ENCODE measurements around the gene RET.

The RET gene

DNA sequence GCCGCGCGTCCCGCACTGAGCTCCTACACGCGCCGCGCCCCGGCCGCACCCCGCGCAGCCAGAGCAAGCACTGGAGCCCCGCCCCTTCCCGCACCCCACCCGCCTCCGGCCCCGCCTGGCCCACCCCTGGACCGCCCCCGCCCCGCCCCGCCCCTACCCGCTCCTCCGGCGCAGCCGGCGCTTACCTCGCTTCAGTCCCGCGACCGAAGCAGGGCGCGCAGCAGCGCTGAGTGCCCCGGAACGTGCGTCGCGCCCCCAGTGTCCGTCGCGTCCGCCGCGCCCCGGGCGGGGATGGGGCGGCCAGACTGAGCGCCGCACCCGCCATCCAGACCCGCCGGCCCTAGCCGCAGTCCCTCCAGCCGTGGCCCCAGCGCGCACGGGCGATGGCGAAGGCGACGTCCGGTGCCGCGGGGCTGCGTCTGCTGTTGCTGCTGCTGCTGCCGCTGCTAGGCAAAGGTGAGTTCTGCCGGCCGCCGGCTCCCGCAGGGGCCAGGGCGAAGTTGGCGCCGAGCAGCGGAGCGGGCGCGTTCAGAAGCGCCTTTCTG lies at the start of gene RET:
Gene RET, plus strand, starts transcription at position 194 of the 545 bp plus-strand sequence. Its CDS starts 190 bp downstream, at position 384.
- Histone ChIP-seq H3K9ac (ENCODE audit: low read length) (no peak within 1 kb of the TSS), H2AFZ (ENCODE audit: low read depth, low read length, severe bottlenecking) (no peak within 1 kb of the TSS)

GRCh38 chr10:43027331-43027955 lies 49.4 kb upstream of the RET start:
- TF ChIP-seq EZH2phosphoT487 (conservative IDR thresholded peaks at IDR 0.05; ENCODE audit: low read length) (no peak), CTCF (IDR thresholded peaks at IDR 0.05; ENCODE audit: insufficient read depth, low read length, poor library complexity, severe bottlenecking) (no peak)
- H3K27me3 ChIP-seq (ENCODE audit: low read length): no peaks in the 10 kb centered on the region
- H3K79me2 ChIP-seq (ENCODE audit: insufficient read depth, low read length): no peaks in the 10 kb centered on the region
- H3K9me3 ChIP-seq (ENCODE audit: insufficient read depth, low read length): peaks cover 5% of the 10 kb centered on the region; the same call in 1 of the 2 replicates
- H3K36me3 ChIP-seq (ENCODE audit: low read length): no peaks in the 10 kb centered on the region
- no peak overlapping the region for H3K4me2 ChIP-seq (ENCODE audit: low read depth, low read length, poor library complexity, severe bottlenecking)
- no peak overlapping the region for H3K27ac ChIP-seq (ENCODE audit: low read depth, low read length)
- no peaks in the 10 kb centered on the region for H3F3A ChIP-seq (ENCODE audit: insufficient read depth)
- H3K9me2 ChIP-seq (replicated peaks; ENCODE audit: insufficient read depth, low read length): no peaks in the 10 kb centered on the region
- H2AFZ ChIP-seq (ENCODE audit: low read depth, low read length, severe bottlenecking): no peak overlapping the region
- H3K4me3 ChIP-seq (ENCODE audit: insufficient read depth, low read length, poor library complexity, severe bottlenecking): no peak overlapping the region
- H4K20me1 ChIP-seq (ENCODE audit: low read depth, low read length): no peaks in the 10 kb centered on the region
- no peak overlapping the region for H3K9ac ChIP-seq (ENCODE audit: low read length)

More for the DNA sequence above, at the start of gene RET:
- H3K79me2 ChIP-seq (ENCODE audit: insufficient read depth, low read length): no peaks in the 10 kb centered on the region
- no peak for TF ChIP-seq EZH2phosphoT487 (conservative IDR thresholded peaks at IDR 0.05; ENCODE audit: low read length)
- TF ChIP-seq CTCF (IDR thresholded peaks at IDR 0.05; ENCODE audit: insufficient read depth, low read length, poor library complexity, severe bottlenecking): no peak
- no peak within 1 kb of the TSS for H3K4me3 ChIP-seq (ENCODE audit: insufficient read depth, low read length, poor library complexity, severe bottlenecking)
- H3K4me2 ChIP-seq (ENCODE audit: low read depth, low read length, poor library complexity, severe bottlenecking): no peak within 1 kb of the TSS
- no peaks in the 10 kb centered on the region for H4K20me1 ChIP-seq (ENCODE audit: low read depth, low read length)
- H3K9me3 ChIP-seq (ENCODE audit: insufficient read depth, low read length): no peaks in the 10 kb centered on the region
- no peaks in the 10 kb centered on the region for H3F3A ChIP-seq (ENCODE audit: insufficient read depth)
- no peaks in the 10 kb centered on the region for H3K9me2 ChIP-seq (replicated peaks; ENCODE audit: insufficient read depth, low read length)
- no peak within 1 kb of the TSS for H3K27ac ChIP-seq (ENCODE audit: low read depth, low read length)
- H3K36me3 ChIP-seq (ENCODE audit: low read length): no peaks in the 10 kb centered on the region
- no peaks in the 10 kb centered on the region for H3K27me3 ChIP-seq (ENCODE audit: low read length)

GRCh38 chr10:43028143-43028542 lies 48.7 kb upstream of the RET start:
- H3K27ac ChIP-seq (ENCODE audit: low read depth, low read length): no peak overlapping the region
- H3K9ac ChIP-seq (ENCODE audit: low read length): no peak overlapping the region
- H3K9me3 ChIP-seq (ENCODE audit: insufficient read depth, low read length): peaks cover 12% of the 10 kb centered on the region; the same call in 1 of the 2 replicates
- H3K27me3 ChIP-seq (ENCODE audit: low read length): no peaks in the 10 kb centered on the region
- no peaks in the 10 kb centered on the region for H4K20me1 ChIP-seq (ENCODE audit: low read depth, low read length)
- no peaks in the 10 kb centered on the region for H3K9me2 ChIP-seq (replicated peaks; ENCODE audit: insufficient read depth, low read length)
- 0 out of 2 replicates have a peak, but pooled peaks cover 3% of the 10 kb centered on the region for H3K36me3 ChIP-seq (ENCODE audit: low read length)
- no peaks in the 10 kb centered on the region for H3K79me2 ChIP-seq (ENCODE audit: insufficient read depth, low read length)
- H2AFZ ChIP-seq (ENCODE audit: low read depth, low read length, severe bottlenecking): no peak overlapping the region
- H3F3A ChIP-seq (ENCODE audit: insufficient read depth): no peaks in the 10 kb centered on the region
- TF ChIP-seq EZH2phosphoT487 (conservative IDR thresholded peaks at IDR 0.05; ENCODE audit: low read length) (no peak), CTCF (IDR thresholded peaks at IDR 0.05; ENCODE audit: insufficient read depth, low read length, poor library complexity, severe bottlenecking) (no peak)
- H3K4me3 ChIP-seq (ENCODE audit: insufficient read depth, low read length, poor library complexity, severe bottlenecking): no peak overlapping the region
- no peak overlapping the region for H3K4me2 ChIP-seq (ENCODE audit: low read depth, low read length, poor library complexity, severe bottlenecking)

Data from SU-DHL-6 (cell line).